K562 (cell line): ENCODE data around the gene ITPR2. TPM values are rescaled to one million over a fixed set of nuclear protein-coding genes. Genes with fewer than 3 reads are reported as not detected.
"Not testable (repeated sequence)": the region's sequence is repeated elsewhere in the genome, so short reads cannot be mapped to it uniquely, and the experiment has no call there.

Experiments
- ATAC-seq: fragments of 200-7000 bp; cut with Tn5 transposase; 3 replicates; pipeline ENCODE4 v1.9.1; 2020; ENCODE audit warnings: moderate library complexity
- BruUV-seq: library from RNA; stranded (reverse); fragments of 400-500 nt; replicated peaks from 2 replicates; lab custom pipeline; 2021; lab: Mats Ljungman, UMichigan
- CTCF ChIA-PET: fragments of 300-600 bp; formaldehyde crosslinking; extraction: SDS; loops from one replicate; lab custom pipeline; 2021; ENCODE audit warnings: low intra/inter-chr PET ratio; lab: Yijun Ruan, JAX
- POLR2A ChIA-PET: fragments of 300-600, 350-650 bp; sonication (Branson Sonifier 250); formaldehyde crosslinking; extraction: SDS; loops from one replicate; lab custom pipeline; 2021; ENCODE audit warnings: antibody characterized with exemption, inconsistent platforms; lab: Yijun Ruan, JAX
- DNase-seq, 4 experiments: peaks; one replicate each; pipeline versions ENCODE4 v3.0.0 to v3.0.0-alpha.2; 2011 to 2018; ENCODE audit warnings: low spot score in 3 of 4, mixed read lengths in 3 of 4; ENCODE audit errors: extremely low read depth in 1 of 4
- FAIRE-seq: peaks from 2 replicates; lab custom pipeline; 2011; peaks lifted over from hg19 to GRCh38; lab: Jason Lieb, UNC
- H2AFZ ChIP-seq: 2 replicates; pipeline ENCODE4 v1.6.0; 2011; ENCODE audit warnings: low read depth, low read length, control low read depth, inconsistent platforms
- H3K27ac ChIP-seq: fragments of 200-600 bp; 3 replicates; pipeline ENCODE4 v1.8.0; 2011; ENCODE audit warnings: low read depth, mild to moderate bottlenecking, control low read depth, inconsistent platforms, low read length, moderate library complexity, mixed read lengths; ENCODE audit errors: extremely low read depth
- H3K27me3 ChIP-seq, 2 experiments: fragments of 300-600 bp in 1 of 2; 2 replicates in 1 of 2; 3 replicates in 1 of 2; pipeline versions ENCODE4 v1.6.0 to v1.8.0; 2011; ENCODE audit warnings: inconsistent platforms in 2 of 2, low read length in 2 of 2, mild to moderate bottlenecking in 1 of 2, mixed read lengths in 1 of 2, moderate library complexity in 1 of 2; ENCODE audit not compliant: control insufficient read depth in 2 of 2, insufficient read depth in 2 of 2
- H3K36me3 ChIP-seq: fragments of 300-600 bp; 3 replicates; pipeline ENCODE4 v1.8.0; 2011; ENCODE audit warnings: mild to moderate bottlenecking, low read length, inconsistent platforms; ENCODE audit not compliant: control insufficient read depth, insufficient read depth
- H3K4me1 ChIP-seq, 2 experiments: fragments of 200-600 bp in 1 of 2; replicated peaks in 1 of 2; 2 replicates in 1 of 2; 3 replicates in 1 of 2; pipeline versions ENCODE4 v1.5.1 to v1.8.0; 2011; ENCODE audit warnings: inconsistent platforms in 2 of 2, low read length in 2 of 2, mild to moderate bottlenecking in 1 of 2, mixed read lengths in 1 of 2, moderate library complexity in 1 of 2; ENCODE audit not compliant: control insufficient read depth in 2 of 2, insufficient read depth in 2 of 2
- H3K4me2 ChIP-seq: 2 replicates; pipeline ENCODE4 v1.6.1; 2011; ENCODE audit warnings: low read length, control low read depth, inconsistent platforms, mixed read lengths; ENCODE audit not compliant: insufficient read depth
- H3K4me3 ChIP-seq: fragments of 200-600 bp; sonication (generic), shearing (Covaris generic); 2 replicates; pipeline ENCODE4 v1.5.1; 2016; ENCODE audit warnings: control low read depth, inconsistent platforms
- H3K79me2 ChIP-seq: fragments of 200-600 bp; 3 replicates; pipeline ENCODE4 v1.8.0; 2011; ENCODE audit warnings: low read length, inconsistent platforms; ENCODE audit not compliant: control insufficient read depth, insufficient read depth
- H3K9ac ChIP-seq, 2 experiments: 2 replicates each; pipeline versions ENCODE4 v1.6.0 to v1.6.1; 2011; ENCODE audit warnings: low read depth in 2 of 2, low read length in 2 of 2, control low read depth in 1 of 2, inconsistent platforms in 1 of 2, mild to moderate bottlenecking in 1 of 2, mixed read lengths in 1 of 2; ENCODE audit not compliant: insufficient read depth in 1 of 2
- H3K9me1 ChIP-seq: one replicate; pipeline ENCODE4 v1.6.0; 2011; ENCODE audit warnings: inconsistent platforms, mild to moderate bottlenecking, low read length, moderate library complexity; ENCODE audit not compliant: control insufficient read depth, insufficient read depth
- H3K9me3 ChIP-seq: replicated peaks from 2 replicates; pipeline ENCODE4 v1.5.1; 2011; ENCODE audit warnings: low read depth, low read length, inconsistent platforms; ENCODE audit not compliant: control insufficient read depth, insufficient read depth
- H4K20me1 ChIP-seq: replicated peaks from 2 replicates; pipeline ENCODE4 v1.6.1; 2011; ENCODE audit warnings: low read length, inconsistent platforms, mixed read lengths; ENCODE audit not compliant: control insufficient read depth, insufficient read depth
- DIDO1 ChIP-seq: fragments of 450-650 bp; IDR thresholded peaks from 2 replicates; pipeline ENCODE4 v1.6.1; 2016; ENCODE audit warnings: low read depth, missing biosample characterization, missing genetic modification characterization
- DPF2 ChIP-seq: fragments of 450-650 bp; IDR thresholded peaks from 2 replicates; pipeline ENCODE4 v1.6.1; 2016
- ETS2 ChIP-seq: IDR thresholded peaks from 2 replicates; pipeline ENCODE4 v1.6.1; 2016; ENCODE audit warnings: borderline replicate concordance, missing genetic modification characterization, mild to moderate bottlenecking, moderate library complexity, missing compliant biosample characterization; ENCODE audit not compliant: poor library complexity, severe bottlenecking
- HMGN3 ChIP-seq: IDR thresholded peaks from 2 replicates; pipeline ENCODE4 v1.6.1; 2011; ENCODE audit warnings: borderline replicate concordance, low read depth, mild to moderate bottlenecking, mixed read lengths, low read length; ENCODE audit not compliant: insufficient read length; ENCODE audit errors: extremely low read depth
- MAFF ChIP-seq: IDR thresholded peaks from 2 replicates; pipeline ENCODE4 v1.6.1; 2012; ENCODE audit warnings: low read length, improper control_type of control experiment
- NFRKB ChIP-seq: fragments of 450-650 bp; IDR thresholded peaks from 2 replicates; pipeline ENCODE4 v1.6.1; 2016; ENCODE audit warnings: low read depth
- PHF21A ChIP-seq: fragments of 450-650 bp; IDR thresholded peaks from 2 replicates; pipeline ENCODE4 v1.6.1; 2017; ENCODE audit warnings: low read depth, borderline replicate concordance
- SIN3A ChIP-seq, 2 experiments: fragments of 150-350 bp in 1 of 2; IDR thresholded peaks; 2 replicates each; pipeline ENCODE4 v1.6.1; 2011 to 2016; ENCODE audit warnings: borderline replicate concordance in 2 of 2, low read depth in 2 of 2, low read length in 2 of 2, mild to moderate bottlenecking in 2 of 2, moderate library complexity in 2 of 2; ENCODE audit not compliant: control insufficient read depth in 1 of 2
- SIRT6 ChIP-seq: IDR thresholded peaks from one replicate; pipeline ENCODE4 v1.6.1; 2012; ENCODE audit warnings: low read depth, mild to moderate bottlenecking, control low read depth, inconsistent platforms, low read length, moderate library complexity
- SREBF2 ChIP-seq: sonication (generic); formaldehyde crosslinking; IDR thresholded peaks from 2 replicates; pipeline ENCODE4 v1.4.0; 2020; ENCODE audit warnings: mild to moderate bottlenecking, missing genetic modification reagents
- TCF3 ChIP-seq: sonication (generic); formaldehyde crosslinking; IDR thresholded peaks from 2 replicates; pipeline ENCODE4 v1.4.0; 2020; ENCODE audit warnings: mild to moderate bottlenecking, missing genetic modification reagents
- ZNF239 ChIP-seq: fragments of 250-450 bp; sonication (Bioruptor Pico); IDR thresholded peaks from 2 replicates; pipeline ENCODE4 v1.4.0; 2020; ENCODE audit warnings: mild to moderate bottlenecking
- ZNF445 ChIP-seq: fragments of 250-450 bp; sonication (Bioruptor Pico); IDR thresholded peaks from 2 replicates; pipeline ENCODE4 v1.4.0; 2020; ENCODE audit warnings: low read depth, mild to moderate bottlenecking, moderate library complexity
- ZNF655 ChIP-seq: fragments of 250-450 bp; sonication (Bioruptor Pico); IDR thresholded peaks from 2 replicates; pipeline ENCODE4 v1.5.0; 2021
- WGBS: fragments of 100-300 bp; shearing (Covaris generic); methylation state at CpG from one replicate; pipeline ENCODE4 v1.1.6; 2016; ENCODE audit warnings: low coverage, mixed read lengths; ENCODE audit not compliant: insufficient coverage; ENCODE audit errors: missing lambda C conversion rate; 5-methylcytosine and 5-hydroxymethylcytosine counted together
- in situ Hi-C: fragments of 300-500 bp; cut with MboI; formaldehyde crosslinking; loops from 4 replicates; pipeline ENCODE4 v1.15.0; 2018; ENCODE audit warnings: inconsistent platforms, mixed read lengths
- intact Hi-C: fragments of 100-400 bp; cut with micrococcal nuclease; formaldehyde crosslinking; loops from 2 replicates; pipeline ENCODE4 v1.14.2; 2022
- polyA plus RNA-seq, 8 experiments: library from polyadenylated mRNA; depleted of rRNA in 4 of 8; stranded (reverse) in 5 of 8; unstranded in 3 of 8; fragments of >200 nt; fragmentation: Nextera tagmentation in 2 of 8; fragmentation: Illumina TruSeq in 1 of 8; extraction: Ambion mirVana in 2 of 8; extraction: Trizol in 1 of 8; gene quantifications; 2 replicates each; pipeline versions ENCODE4 v1.2.1 to v1.2.3, GENCODE V29; 2011 to 2014; ENCODE audit warnings: inconsistent platforms in 1 of 8, missing spikeins in 1 of 8
- total RNA-seq, 7 experiments: library from RNA; depleted of rRNA in 6 of 7; stranded (reverse); fragments of >200 nt in 6 of 7; fragmentation: Illumina TruSeq in 2 of 7; extraction: Trizol in 2 of 7; gene quantifications; 2 replicates each; pipeline versions ENCODE4 v1.2.1 to v1.2.3, GENCODE V29; 2011 to 2021; ENCODE audit warnings: low replicate concordance in 1 of 7

The ITPR2 gene
- total and polyA plus RNA-seq, 9 of the 15 experiments (the other 6 are each of a cell fraction or from before 2014, with no cell fraction given) = 0.21 to 3.3 (median 0.95) TPM

GRCh38 chr12:26760657-26761293 lies 72.2 kb downstream of the ITPR2 start:
- DNase-seq (no peak), FAIRE-seq (no peak), ATAC-seq (no peak)
- no peaks in the 10 kb centered on the region for H3K27me3 ChIP-seq
- H3K9me1 ChIP-seq = no peaks in the 10 kb centered on the region
- TF ChIP-seq ZNF445 (CRISPR knock-in tag) (no peak), PHF21A (no peak), ZNF239 (no peak), HMGN3 (no peak), DIDO1 (no peak), SIN3A (IDR thresholded peaks at IDR 0.05; ENCODE audit: borderline replicate concordance in 2 of 2, control insufficient read depth in 1 of 2, low read depth in 2 of 2, low read length in 2 of 2) (no peak), SREBF2 (CRISPR knock-in tag) (no peak), MAFF (no peak), DPF2 (no peak), TCF3 (CRISPR knock-in tag) (no peak), NFRKB (no peak), ETS2 (tag) (no peak), SIRT6 (no peak), ZNF655 (CRISPR knock-in tag) (no peak)
- no peak overlapping the region for H2AFZ ChIP-seq
- H3K4me3 ChIP-seq = no peak overlapping the region
- WGBS = 2% methylated on average over 3 of the region's 3 CpGs
- no TSS peak for BruUV-seq
- H3K9ac ChIP-seq = no peak overlapping the region
- peaks cover 7% of the 10 kb centered on the region; the same call in 1 of the 2 replicates for H3K9me3 ChIP-seq
- in situ Hi-C loops (no loop called here), intact Hi-C loops (no loop called here)
- ChIA-PET CTCF (no interaction called here), POLR2A (interaction anchor here (0.6 kb wide), 1 partner anchor 141 kb away, joined by 3 read pairs; no protein-coding TSS in a partner anchor)
- no peak overlapping the region for H3K4me2 ChIP-seq
- no peak overlapping the region for H3K27ac ChIP-seq
- H4K20me1 ChIP-seq = no peaks in the 10 kb centered on the region
- no peaks in the 10 kb centered on the region for H3K36me3 ChIP-seq
- H3K79me2 ChIP-seq = no peaks in the 10 kb centered on the region
- no peaks in the 10 kb centered on the region for H3K4me1 ChIP-seq

- H3K4me2 ChIP-seq, H3K27me3 ChIP-seq, H3K9ac ChIP-seq, H2AFZ ChIP-seq, H3K27ac ChIP-seq, H3K79me2 ChIP-seq, BruUV-seq, CTCF ChIA-PET, DNase-seq, H3K9me1 ChIP-seq, intact Hi-C loops, FAIRE-seq, POLR2A ChIA-PET, ATAC-seq, H4K20me1 ChIP-seq, in situ Hi-C loops, H3K36me3 ChIP-seq, H3K4me1 ChIP-seq, H3K4me3 ChIP-seq, H3K9me3 ChIP-seq: not testable (repeated sequence)
- 0% methylated on average over 3 of the region's 3 CpGs for WGBS
Observed at GRCh38 chr12:26755362-26755761, 77.6 kb downstream of the ITPR2 start.
